ENCODE measurements around the gene ETV5.

- TF ChIP-seq CTCF (IDR thresholded peaks at IDR 0.05 in 4 of 5, conservative IDR thresholded peaks at IDR 0.05 in 1 of 5) (no peak), POLR2A (IDR thresholded peaks at IDR 0.05) (no peak)
Observed at GRCh38 chr3:186060222-186060621, 48.7 kb downstream of the ETV5 start.
